ENCODE data around the gene PP2D1.
"Not testable (repeated sequence)": the region's sequence is repeated elsewhere in the genome, so short reads cannot be mapped to it uniquely, and the experiment has no call there.

The PP2D1 gene

GRCh38 chr3:20015525-20015924 lies 3.5 kb upstream of the PP2D1 start:
- Histone ChIP-seq H3K4me3 (no peak overlapping the region), H3K36me3 (ENCODE audit: insufficient read depth, low read length) (no peaks in the 10 kb centered on the region), H3K27ac (no peak overlapping the region), H3K9ac (ENCODE audit: insufficient read length) (no peak overlapping the region), H3K9me3 (ENCODE audit: low read depth, low read length) (no peaks in the 10 kb centered on the region)
- no peak for TF ChIP-seq POLR2AphosphoS5 (IDR thresholded peaks at IDR 0.05; ENCODE audit: borderline replicate concordance, low read depth, low read length)
- DNase-seq (ENCODE audit: low read depth, low spot score), result no peak

GRCh38 chr3:20013396-20013795 lies 1.3 kb upstream of the PP2D1 start:
- Histone ChIP-seq H3K36me3 (ENCODE audit: insufficient read depth, low read length) (no peaks in the 10 kb centered on the region), H3K27ac (no peak overlapping the region), H3K9me3 (ENCODE audit: low read depth, low read length) (no peaks in the 10 kb centered on the region), H3K9ac (ENCODE audit: insufficient read length) (no peak overlapping the region), H3K4me3 (no peak overlapping the region)
- no peak for TF ChIP-seq POLR2AphosphoS5 (IDR thresholded peaks at IDR 0.05; ENCODE audit: borderline replicate concordance, low read depth, low read length)
- DNase-seq (ENCODE audit: low read depth, low spot score), result no peak

- no peaks in the 10 kb centered on the region for H3K36me3 ChIP-seq (ENCODE audit: insufficient read depth, low read length)
- H3K4me3 ChIP-seq, result no peak overlapping the region
- H3K27ac ChIP-seq, result no peak overlapping the region
- H3K9ac ChIP-seq (ENCODE audit: insufficient read length), result no peak overlapping the region
- no peaks in the 10 kb centered on the region for H3K9me3 ChIP-seq (ENCODE audit: low read depth, low read length)
- no peak for TF ChIP-seq POLR2AphosphoS5 (IDR thresholded peaks at IDR 0.05; ENCODE audit: borderline replicate concordance, low read depth, low read length)
- no peak for TF ChIP-seq EZH2 (IDR thresholded peaks at IDR 0.05)
- TF ChIP-seq FOXP2 (optimal IDR thresholded peaks at IDR 0.05; ENCODE audit: control extremely low read depth, extremely low read length, insufficient read depth), result no peak
- no peak for DNase-seq (ENCODE audit: low read depth, low spot score)
Observed at GRCh38 chr3:20008646-20009045, 3.4 kb downstream of the PP2D1 start.

GRCh38 chr3:20007960-20008359 lies 4.1 kb downstream of the PP2D1 start:
- Histone ChIP-seq H3K9me3 (ENCODE audit: low read depth, low read length) (no peaks in the 10 kb centered on the region), H3K36me3 (ENCODE audit: insufficient read depth, low read length) (no peaks in the 10 kb centered on the region), H3K4me3 (no peak overlapping the region), H3K9ac (ENCODE audit: insufficient read length) (no peak overlapping the region), H3K27ac (no peak overlapping the region)
- TF ChIP-seq EZH2 (IDR thresholded peaks at IDR 0.05), result no peak
- TF ChIP-seq FOXP2 (optimal IDR thresholded peaks at IDR 0.05; ENCODE audit: control extremely low read depth, extremely low read length, insufficient read depth), result no peak
- no peak for TF ChIP-seq POLR2AphosphoS5 (IDR thresholded peaks at IDR 0.05; ENCODE audit: borderline replicate concordance, low read depth, low read length)
- DNase-seq (ENCODE audit: low read depth, low spot score), result no peak

- H3K9me3 ChIP-seq (ENCODE audit: low read depth, low read length), result no peaks in the 10 kb centered on the region
- no peaks in the 10 kb centered on the region for H3K36me3 ChIP-seq (ENCODE audit: insufficient read depth, low read length)
- no peak overlapping the region for H3K27ac ChIP-seq
- H3K4me3 ChIP-seq, result no peak overlapping the region
- no peak for DNase-seq (ENCODE audit: low read depth, low spot score)
- TF ChIP-seq FOXP2 (optimal IDR thresholded peaks at IDR 0.05; ENCODE audit: control extremely low read depth, extremely low read length, insufficient read depth) (no peak), POLR2AphosphoS5 (IDR thresholded peaks at IDR 0.05; ENCODE audit: borderline replicate concordance, low read depth, low read length) (no peak), EZH2 (IDR thresholded peaks at IDR 0.05) (no peak)
- H3K9ac ChIP-seq (ENCODE audit: insufficient read length), result no peak overlapping the region
Observed at GRCh38 chr3:20001932-20002331, 10.1 kb downstream of the PP2D1 start.

- no peak for TF ChIP-seq POLR2AphosphoS5 (IDR thresholded peaks at IDR 0.05; ENCODE audit: borderline replicate concordance, low read depth, low read length)
- DNase-seq (ENCODE audit: low read depth, low spot score), result no peak
- Histone ChIP-seq H3K9ac (ENCODE audit: insufficient read length) (no peak overlapping the region), H3K36me3 (ENCODE audit: insufficient read depth, low read length) (no peaks in the 10 kb centered on the region), H3K27ac (no peak overlapping the region), H3K4me3 (no peak overlapping the region), H3K9me3 (ENCODE audit: low read depth, low read length) (no peaks in the 10 kb centered on the region)
Observed at GRCh38 chr3:19997502-19997901, 14.6 kb downstream of the PP2D1 start.

- no peak overlapping the region for H3K4me3 ChIP-seq
- H3K9me3 ChIP-seq (ENCODE audit: low read depth, low read length), result no peaks in the 10 kb centered on the region
- TF ChIP-seq FOXP2 (optimal IDR thresholded peaks at IDR 0.05; ENCODE audit: control extremely low read depth, extremely low read length, insufficient read depth) (no peak), POLR2AphosphoS5 (IDR thresholded peaks at IDR 0.05; ENCODE audit: borderline replicate concordance, low read depth, low read length) (no peak), EZH2 (IDR thresholded peaks at IDR 0.05) (no peak)
- no peak overlapping the region for H3K9ac ChIP-seq (ENCODE audit: insufficient read length)
- H3K27ac ChIP-seq, result no peak overlapping the region
- H3K36me3 ChIP-seq (ENCODE audit: insufficient read depth, low read length), result no peaks in the 10 kb centered on the region
- DNase-seq (ENCODE audit: low read depth, low spot score), result no peak
Observed at GRCh38 chr3:19994796-19995195, 17.3 kb downstream of the PP2D1 start.

- not testable (repeated sequence) for H3K9ac ChIP-seq (ENCODE audit: insufficient read length); H3K9me3 ChIP-seq (ENCODE audit: low read depth, low read length); H3K27ac ChIP-seq; H3K4me3 ChIP-seq; DNase-seq (ENCODE audit: low read depth, low spot score); H3K36me3 ChIP-seq (ENCODE audit: insufficient read depth, low read length)
Observed at GRCh38 chr3:19988904-19989303, 23.2 kb downstream of the PP2D1 start.

GRCh38 chr3:19972054-19972453 lies 40.0 kb downstream of the PP2D1 start:
- Histone ChIP-seq H3K27ac (no peak overlapping the region), H3K36me3 (ENCODE audit: insufficient read depth, low read length) (peaks cover 8% of the 10 kb centered on the region; the same call in 1 of the 2 replicates), H3K4me3 (no peak overlapping the region), H3K9me3 (ENCODE audit: low read depth, low read length) (no peaks in the 10 kb centered on the region), H3K9ac (ENCODE audit: insufficient read length) (no peak overlapping the region)
- DNase-seq (ENCODE audit: low read depth, low spot score), result no peak
- TF ChIP-seq FOXP2 (optimal IDR thresholded peaks at IDR 0.05; ENCODE audit: control extremely low read depth, extremely low read length, insufficient read depth), result no peak
- TF ChIP-seq EZH2 (IDR thresholded peaks at IDR 0.05), result no peak
- TF ChIP-seq POLR2AphosphoS5 (IDR thresholded peaks at IDR 0.05; ENCODE audit: borderline replicate concordance, low read depth, low read length), result no peak

- Histone ChIP-seq H3K27ac (no peak overlapping the region), H3K36me3 (ENCODE audit: insufficient read depth, low read length) (peaks cover 2% of the 10 kb centered on the region; the same call in 1 of the 2 replicates), H3K9ac (ENCODE audit: insufficient read length) (no peak overlapping the region), H3K4me3 (no peak overlapping the region), H3K9me3 (ENCODE audit: low read depth, low read length) (no peaks in the 10 kb centered on the region)
- no peak for DNase-seq (ENCODE audit: low read depth, low spot score)
- TF ChIP-seq EZH2 (IDR thresholded peaks at IDR 0.05), result no peak
- no peak for TF ChIP-seq POLR2AphosphoS5 (IDR thresholded peaks at IDR 0.05; ENCODE audit: borderline replicate concordance, low read depth, low read length)
- TF ChIP-seq FOXP2 (optimal IDR thresholded peaks at IDR 0.05; ENCODE audit: control extremely low read depth, extremely low read length, insufficient read depth), result no peak
Observed at GRCh38 chr3:19970327-19970726, 41.7 kb downstream of the PP2D1 start.
